Activated CD8-positive, alpha-beta memory T cell treated with anti-CD3 and anti-CD28 coated beads, Interleukin-2, amount 50 U/mL, for 24 hours (primary cell): ENCODE measurements around the gene KRTAP5-5.
"Not testable (repeated sequence)": the region's sequence is repeated elsewhere in the genome, so short reads cannot be mapped to it uniquely, and the experiment has no call there.

Experiments used
- DNase-seq: peaks from one replicate; pipeline ENCODE4 v3.0.0-alpha.2; 2020; ENCODE audit errors: extremely low read depth

Gene KRTAP5-5

GRCh38 chr11:1641096-1641495, 11.5 kb downstream of the KRTAP5-5 start:
- no peak for DNase-seq

GRCh38 chr11:1642288-1643145, 12.9 kb downstream of the KRTAP5-5 start:
- no peak for DNase-seq

- no peak for DNase-seq
Measured at GRCh38 chr11:1643146-1643690, 13.6 kb downstream of the KRTAP5-5 start.

GRCh38 chr11:1644601-1645356, 15.2 kb downstream of the KRTAP5-5 start:
- no peak for DNase-seq

GRCh38 chr11:1645357-1645821, 15.8 kb downstream of the KRTAP5-5 start:
- no peak for DNase-seq

GRCh38 chr11:1646540-1646939, 17.0 kb downstream of the KRTAP5-5 start:
- DNase-seq, result not testable (repeated sequence)

- DNase-seq, result no peak
Measured at GRCh38 chr11:1647901-1648652, 18.5 kb downstream of the KRTAP5-5 start.

- DNase-seq, result no peak
Measured at GRCh38 chr11:1648653-1649420, 19.3 kb downstream of the KRTAP5-5 start.

- no peak for DNase-seq
Measured at GRCh38 chr11:1650034-1650917, 20.7 kb downstream of the KRTAP5-5 start.

- DNase-seq, result no peak
Measured at GRCh38 chr11:1650918-1651262, 21.3 kb downstream of the KRTAP5-5 start.

GRCh38 chr11:1651411-1651980, 21.9 kb downstream of the KRTAP5-5 start:
- no peak for DNase-seq

GRCh38 chr11:1652026-1652425, 22.5 kb downstream of the KRTAP5-5 start:
- DNase-seq, result no peak

- DNase-seq, result no peak
Measured at GRCh38 chr11:1652442-1652770, 22.8 kb downstream of the KRTAP5-5 start.

- peak; percentile 39 for DNase-seq
Measured at GRCh38 chr11:1652771-1653540, 23.4 kb downstream of the KRTAP5-5 start.

GRCh38 chr11:1653541-1654387, 24.2 kb downstream of the KRTAP5-5 start:
- no peak for DNase-seq

- DNase-seq, result no peak
Measured at GRCh38 chr11:1654388-1655167, 25.0 kb downstream of the KRTAP5-5 start.
